GM19468 (cell line): Measurements from ENCODE around the gene UNK.

Experiments
- ATAC-seq: cut with Tn5 transposase; IDR thresholded peaks from one replicate; pipeline ENCODE4 v1.9.1; 2021; ENCODE audit warnings: mild to moderate bottlenecking, moderate library complexity, moderate number of reproducible peaks; ENCODE audit not compliant: unreplicated experiment; ENCODE audit errors: extremely low read depth

UNK gene

DNA sequence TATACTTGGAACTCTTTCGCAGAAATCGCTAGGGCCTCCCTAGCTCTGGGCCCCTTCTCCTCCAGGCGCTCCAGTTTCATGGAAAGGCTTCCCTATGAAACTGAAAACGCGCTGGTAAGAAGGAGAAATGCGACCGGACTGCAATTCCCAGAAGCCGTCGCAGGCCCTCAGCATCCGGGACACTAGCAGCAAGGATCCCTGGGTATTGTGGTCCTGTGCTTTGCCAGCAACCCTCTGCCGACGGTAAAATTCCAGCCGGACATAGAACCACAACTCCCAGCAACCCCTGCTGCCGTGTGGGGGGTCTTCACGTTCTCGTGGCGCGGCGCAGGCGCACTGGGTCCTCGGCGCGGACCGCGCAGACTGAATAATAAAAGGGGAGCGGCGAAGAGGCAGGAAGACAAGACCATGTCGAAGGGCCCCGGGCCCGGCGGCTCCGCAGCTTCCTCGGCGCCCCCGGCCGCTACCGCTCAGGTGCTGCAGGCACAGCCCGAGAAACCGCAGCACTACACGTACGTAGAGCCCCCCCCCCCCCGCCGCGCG, at the start of gene UNK:
UNK (plus strand) TSS at position 334 of the 543 bp plus-strand sequence; CDS start at position 409, 75 bp downstream.
- peak; percentile 36 for ATAC-seq

DNA sequence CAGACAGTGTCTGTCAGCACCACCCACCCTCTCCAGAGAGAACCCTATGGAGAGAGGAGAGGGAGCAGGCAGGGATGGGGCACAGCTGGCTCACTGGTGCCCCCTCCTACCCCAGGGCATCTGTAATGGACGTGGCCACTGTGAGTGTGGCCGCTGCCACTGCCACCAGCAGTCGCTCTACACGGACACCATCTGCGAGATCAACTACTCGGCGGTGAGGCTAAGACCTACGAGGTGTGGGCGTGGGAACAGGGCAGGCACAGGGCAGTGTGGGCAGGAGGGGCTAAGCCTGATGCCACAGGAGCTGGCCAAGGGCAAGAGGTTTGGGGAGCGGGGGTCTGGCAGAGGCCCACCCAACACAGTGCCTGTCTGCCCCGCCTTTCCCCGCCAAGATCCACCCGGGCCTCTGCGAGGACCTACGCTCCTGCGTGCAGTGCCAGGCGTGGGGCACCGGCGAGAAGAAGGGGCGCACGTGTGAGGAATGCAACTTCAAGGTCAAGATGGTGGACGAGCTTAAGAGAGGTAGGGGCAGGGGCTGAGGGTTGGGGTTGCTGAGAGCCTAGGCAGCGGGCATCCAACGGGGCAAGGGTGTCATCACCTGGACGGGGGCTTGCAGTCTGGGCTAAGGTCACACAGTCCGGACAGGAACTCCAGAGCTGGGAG, 48.3 kb upstream of the UNK start:
- ATAC-seq = no peak

DNA sequence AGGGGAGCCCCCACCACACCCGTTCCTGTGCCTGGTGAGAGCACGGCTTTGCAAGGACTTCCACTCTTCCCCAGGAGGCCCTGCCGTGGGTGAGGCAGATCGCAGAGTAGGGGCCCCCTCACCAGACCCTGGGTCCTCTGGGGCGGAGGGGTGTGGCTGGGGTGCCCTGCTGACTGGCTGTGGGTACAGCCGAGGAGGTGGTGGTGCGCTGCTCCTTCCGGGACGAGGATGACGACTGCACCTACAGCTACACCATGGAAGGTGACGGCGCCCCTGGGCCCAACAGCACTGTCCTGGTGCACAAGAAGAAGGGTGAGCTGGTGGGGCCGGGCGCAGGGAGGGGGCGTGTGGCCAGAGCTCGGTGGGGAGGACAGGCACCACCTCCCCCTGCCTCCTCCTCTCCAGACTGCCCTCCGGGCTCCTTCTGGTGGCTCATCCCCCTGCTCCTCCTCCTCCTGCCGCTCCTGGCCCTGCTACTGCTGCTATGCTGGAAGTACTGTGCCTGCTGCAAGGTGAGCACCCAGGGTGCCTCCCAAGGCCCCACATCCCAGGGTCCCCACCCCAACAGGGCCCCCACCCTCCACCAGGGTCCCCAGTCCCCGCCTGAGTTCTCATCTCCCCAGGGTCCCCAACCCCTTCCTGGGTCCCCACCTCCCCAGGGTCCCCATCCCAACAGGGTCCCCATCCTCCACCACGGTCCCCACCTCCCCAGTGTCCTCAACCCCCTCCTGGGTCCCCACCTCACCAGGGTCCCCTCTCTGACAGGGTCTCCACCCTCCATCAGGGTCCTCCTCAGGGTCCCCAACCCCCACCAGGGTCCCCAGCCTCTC, 47.3 kb upstream of the UNK start:
- ATAC-seq = no peak

DNA sequence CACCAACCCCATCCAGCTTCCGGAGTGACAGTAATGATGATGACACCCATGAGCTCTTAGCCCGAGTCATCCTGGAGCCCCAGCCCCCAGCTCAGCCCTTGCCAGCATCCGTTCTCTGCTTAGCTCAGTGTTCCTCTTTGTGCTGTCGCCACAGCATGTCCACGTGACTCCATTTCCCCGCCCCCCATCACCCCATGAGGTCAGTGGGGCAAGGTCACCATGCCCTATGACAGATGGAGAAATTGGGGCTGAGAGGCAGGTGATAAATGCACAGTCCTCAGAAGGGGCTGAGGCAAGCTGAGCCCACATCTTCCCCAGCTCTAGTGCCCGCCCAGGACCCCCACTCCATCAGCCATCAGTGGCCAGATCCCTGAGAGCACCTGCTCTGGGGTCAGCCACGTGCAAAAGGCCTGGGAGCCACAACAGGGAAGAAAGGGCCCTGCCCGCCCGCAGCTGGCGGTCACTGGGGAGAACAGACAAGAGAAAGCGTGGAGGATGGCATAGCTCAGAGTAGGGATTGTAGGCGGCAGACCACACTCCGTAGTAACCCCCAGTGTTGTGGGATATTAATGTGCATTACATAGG, 46.3 kb upstream of the UNK start:
- no peak for ATAC-seq

- no peak for ATAC-seq
Measured at GRCh38 chr17:75739174-75739573, 45.4 kb upstream of the UNK start.

DNA sequence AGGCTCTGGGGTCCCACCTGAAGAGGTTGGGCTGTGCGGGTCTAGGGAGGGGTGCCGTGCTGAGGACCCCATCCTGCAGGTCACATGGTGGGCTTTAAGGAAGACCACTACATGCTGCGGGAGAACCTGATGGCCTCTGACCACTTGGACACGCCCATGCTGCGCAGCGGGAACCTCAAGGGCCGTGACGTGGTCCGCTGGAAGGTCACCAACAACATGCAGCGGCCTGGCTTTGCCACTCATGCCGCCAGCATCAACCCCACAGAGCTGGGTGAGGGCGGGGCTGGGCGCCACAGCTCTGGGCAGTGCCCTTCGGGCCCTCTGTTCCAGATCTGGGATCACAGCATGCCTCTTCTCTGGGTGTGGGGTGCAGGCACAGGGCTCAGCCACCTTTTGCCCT, 44.8 kb upstream of the UNK start:
- no peak for ATAC-seq

DNA sequence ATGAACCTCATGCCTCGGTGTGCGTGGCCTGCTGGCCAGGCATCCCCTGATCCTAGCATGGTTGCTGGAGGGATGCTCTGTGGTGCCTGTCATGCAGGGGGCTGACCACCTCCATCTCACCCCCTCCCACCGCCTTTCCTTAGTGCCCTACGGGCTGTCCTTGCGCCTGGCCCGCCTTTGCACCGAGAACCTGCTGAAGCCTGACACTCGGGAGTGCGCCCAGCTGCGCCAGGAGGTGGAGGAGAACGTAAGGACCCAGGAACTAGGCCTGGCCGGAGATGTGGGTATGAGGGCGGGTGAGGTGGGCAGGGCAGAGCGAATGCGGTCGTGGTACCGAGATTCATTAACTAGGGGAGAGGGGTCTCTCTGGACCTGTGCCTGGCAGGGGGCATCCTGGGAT, 44.4 kb upstream of the UNK start:
- no peak for ATAC-seq

GRCh38 chr17:75740631-75741077, 44.0 kb upstream of the UNK start:
- no peak for ATAC-seq

DNA sequence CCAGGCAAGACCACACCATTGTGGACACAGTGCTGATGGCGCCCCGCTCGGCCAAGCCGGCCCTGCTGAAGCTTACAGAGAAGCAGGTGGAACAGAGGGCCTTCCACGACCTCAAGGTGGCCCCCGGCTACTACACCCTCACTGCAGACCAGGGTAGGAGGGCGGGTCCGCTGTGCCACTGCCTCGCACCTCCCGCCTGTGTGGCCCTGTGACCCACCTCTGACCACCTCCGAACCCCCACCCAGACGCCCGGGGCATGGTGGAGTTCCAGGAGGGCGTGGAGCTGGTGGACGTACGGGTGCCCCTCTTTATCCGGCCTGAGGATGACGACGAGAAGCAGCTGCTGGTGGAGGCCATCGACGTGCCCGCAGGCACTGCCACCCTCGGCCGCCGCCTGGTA, 42.3 kb upstream of the UNK start:
- ATAC-seq = no peak

DNA sequence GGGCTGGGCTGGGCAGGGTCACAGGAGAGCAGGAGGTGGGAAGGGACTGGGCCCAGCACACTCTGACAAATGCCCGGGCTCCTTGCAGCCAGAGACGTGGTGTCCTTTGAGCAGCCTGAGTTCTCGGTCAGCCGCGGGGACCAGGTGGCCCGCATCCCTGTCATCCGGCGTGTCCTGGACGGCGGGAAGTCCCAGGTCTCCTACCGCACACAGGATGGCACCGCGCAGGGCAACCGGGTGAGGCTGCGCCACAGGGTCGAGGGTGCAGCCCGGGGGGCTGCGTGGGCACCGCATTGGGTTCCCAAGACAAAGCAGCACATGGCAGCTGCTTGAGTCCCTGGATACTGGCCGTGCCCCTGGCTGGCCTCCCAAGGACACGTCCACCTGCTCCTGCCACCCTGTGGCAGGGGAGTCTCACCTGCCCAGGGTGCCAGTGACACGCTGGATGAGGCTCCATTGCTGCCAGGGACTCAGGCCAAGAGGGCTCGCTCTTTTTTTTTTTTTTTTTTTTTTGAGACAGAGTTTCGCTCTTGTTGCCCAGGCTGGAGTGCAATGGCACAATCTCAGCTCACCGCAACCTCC, 40.9 kb upstream of the UNK start:
- ATAC-seq = no peak

DNA sequence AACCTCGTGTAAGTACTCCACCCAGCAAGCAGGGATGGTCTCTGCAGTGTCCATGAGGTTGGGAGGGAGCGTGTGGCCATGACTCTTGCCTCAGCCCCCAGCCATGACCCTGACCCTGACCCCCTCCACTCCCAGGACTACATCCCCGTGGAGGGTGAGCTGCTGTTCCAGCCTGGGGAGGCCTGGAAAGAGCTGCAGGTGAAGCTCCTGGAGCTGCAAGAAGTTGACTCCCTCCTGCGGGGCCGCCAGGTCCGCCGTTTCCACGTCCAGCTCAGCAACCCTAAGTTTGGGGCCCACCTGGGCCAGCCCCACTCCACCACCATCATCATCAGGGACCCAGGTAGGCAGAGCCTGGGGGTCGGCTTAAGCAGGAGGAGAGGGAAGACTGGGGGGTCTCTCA, 35.9 kb upstream of the UNK start:
- ATAC-seq = no peak

DNA sequence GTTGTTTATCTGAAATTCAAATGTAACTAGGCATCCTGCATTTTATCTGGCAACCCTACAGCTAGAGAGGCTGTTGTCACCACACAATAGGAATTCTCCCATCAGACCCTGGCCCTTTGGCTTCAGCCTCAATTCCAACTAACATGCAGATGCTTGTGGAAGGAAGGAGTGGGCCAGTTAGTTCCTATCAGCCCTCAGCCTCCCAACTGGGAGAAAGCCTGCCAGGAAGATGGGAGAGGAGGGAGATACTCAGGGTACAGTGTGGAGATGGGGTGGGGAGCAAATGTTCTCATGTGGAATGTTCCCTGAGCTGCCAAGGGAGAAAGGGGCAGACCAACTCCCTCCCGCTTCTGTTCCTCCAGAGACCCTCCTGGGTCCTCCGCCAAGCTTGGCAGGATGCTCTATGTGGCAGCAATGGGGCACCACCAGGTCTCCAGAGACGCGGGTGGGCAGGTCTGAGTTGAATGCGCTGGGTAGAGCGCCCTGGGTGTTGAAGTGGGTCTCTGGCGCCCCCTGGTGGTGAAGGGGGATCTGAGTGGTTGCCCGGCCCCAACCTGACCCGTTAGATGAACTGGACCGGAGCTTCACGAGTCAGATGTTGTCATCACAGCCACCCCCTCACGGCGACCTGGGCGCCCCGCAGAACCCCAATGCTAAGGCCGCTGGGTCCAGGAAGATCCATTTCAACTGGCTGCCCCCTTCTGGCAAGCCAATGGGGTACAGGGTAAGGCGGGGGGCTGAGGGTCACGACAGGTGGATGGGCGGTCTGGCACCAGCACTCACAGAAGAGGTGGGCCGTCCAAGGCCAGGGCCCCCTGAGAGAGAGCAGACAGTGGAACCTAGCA, 34.8 kb upstream of the UNK start:
- no peak for ATAC-seq

GRCh38 chr17:75750661-75751423, 33.8 kb upstream of the UNK start:
- no peak for ATAC-seq

GRCh38 chr17:75751676-75752404, 32.8 kb upstream of the UNK start:
- no peak for ATAC-seq

- no peak for ATAC-seq
Measured at GRCh38 chr17:75752405-75752709, 32.2 kb upstream of the UNK start.

GRCh38 chr17:75752802-75753513, 31.6 kb upstream of the UNK start:
- no peak for ATAC-seq

- no peak for ATAC-seq
Measured at GRCh38 chr17:75753514-75754377, 30.9 kb upstream of the UNK start.
